GM21529 (cell line): ENCODE results near the gene RAB38.

Source experiments
- ATAC-seq: cut with Tn5 transposase; IDR thresholded peaks from one replicate; pipeline ENCODE4 v1.9.1; 2021; ENCODE audit not compliant: unreplicated experiment

Gene RAB38

DNA sequence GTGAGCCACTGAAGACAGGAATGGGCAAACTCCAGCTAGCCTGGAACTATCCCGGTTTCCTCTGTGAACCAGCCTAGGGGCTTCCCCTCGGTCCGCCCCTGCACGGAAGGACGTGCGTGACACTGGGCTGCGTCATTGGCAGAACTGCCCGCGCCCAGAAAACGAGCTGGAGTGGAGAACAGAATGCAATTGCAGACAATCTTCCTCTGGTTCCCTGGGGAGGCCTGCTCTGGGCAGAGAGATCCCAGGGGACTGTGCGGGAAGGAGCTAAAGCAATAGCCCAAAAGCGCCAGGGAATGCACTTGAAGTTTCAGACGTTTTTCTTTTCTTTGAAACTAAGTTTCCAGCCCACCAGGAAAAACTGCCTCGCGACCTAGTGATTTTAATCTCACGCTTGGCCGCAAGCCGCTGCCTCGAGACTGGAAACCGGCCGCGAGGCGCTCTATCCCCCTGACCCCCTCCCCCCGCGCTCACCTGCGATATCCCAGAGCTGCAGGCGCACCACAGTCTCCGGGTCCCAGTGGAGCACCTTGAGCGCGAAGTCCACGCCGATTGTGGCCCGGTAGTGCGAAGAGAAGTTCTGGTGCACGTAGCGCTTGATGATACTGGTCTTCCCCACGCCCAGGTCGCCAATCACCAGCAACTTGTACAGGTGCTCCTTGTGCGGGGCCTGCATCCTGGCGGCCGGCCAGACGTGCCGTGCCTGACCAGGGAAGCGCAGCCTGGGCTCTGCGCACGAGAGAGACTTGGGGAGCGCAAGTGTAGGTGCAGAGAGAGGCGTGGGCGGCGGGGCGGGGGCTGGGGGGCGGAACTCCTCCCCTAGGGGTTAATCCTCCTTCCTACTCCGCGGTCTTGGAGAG lies at the start of gene RAB38:
RAB38 (minus strand) TSS at position 735 of the 860 bp plus-strand sequence; CDS start at position 676, 59 bp downstream.
- ATAC-seq: peak; percentile 57

- ATAC-seq: no peak
Measured at GRCh38 chr11:88213406-88213805, 38.2 kb upstream of the RAB38 start.

DNA sequence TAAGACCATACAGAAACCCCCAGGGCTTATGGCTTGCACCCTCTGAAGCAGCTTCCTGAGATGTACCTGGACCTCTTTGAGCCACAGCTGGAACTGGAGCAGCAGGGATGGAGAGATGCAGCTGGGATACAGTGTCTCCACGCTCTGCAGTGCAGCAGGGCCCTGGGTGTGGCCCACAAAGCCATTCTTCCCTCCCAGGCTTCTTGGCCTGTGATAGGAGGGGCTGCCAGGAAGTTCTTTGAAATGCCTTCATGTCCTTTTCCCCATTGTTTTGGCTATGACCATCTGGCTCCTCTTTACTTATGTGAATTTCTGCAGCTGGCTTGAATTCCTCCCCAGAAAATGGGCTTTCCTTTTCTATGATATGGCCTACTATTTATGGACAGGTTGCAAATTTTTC lies 37.1 kb upstream of the RAB38 start:
- no peak for ATAC-seq

DNA sequence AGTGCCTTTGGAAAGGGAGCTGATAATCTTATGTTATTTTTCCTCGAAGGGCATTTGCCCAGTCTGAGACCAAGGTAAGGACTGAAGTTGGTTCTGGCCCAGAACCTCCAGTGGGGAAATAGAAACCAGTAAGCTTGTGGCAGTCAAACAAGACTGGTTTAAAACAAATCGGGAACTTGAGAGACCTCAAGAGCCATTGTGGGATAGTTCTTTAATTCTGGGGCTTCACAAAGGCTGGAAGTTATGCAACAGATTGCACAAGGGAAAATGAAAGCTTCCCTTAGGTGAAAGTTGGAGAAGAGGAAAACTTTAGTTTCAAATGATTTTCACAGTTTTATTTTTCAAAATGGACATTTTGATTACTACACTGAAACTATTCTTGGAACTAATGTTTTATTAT lies 33.5 kb upstream of the RAB38 start:
- no peak for ATAC-seq

GRCh38 chr11:88206751-88207150 lies 31.5 kb upstream of the RAB38 start:
- ATAC-seq: no peak

- no peak for ATAC-seq
Measured at GRCh38 chr11:88204353-88204752, 29.1 kb upstream of the RAB38 start.

DNA sequence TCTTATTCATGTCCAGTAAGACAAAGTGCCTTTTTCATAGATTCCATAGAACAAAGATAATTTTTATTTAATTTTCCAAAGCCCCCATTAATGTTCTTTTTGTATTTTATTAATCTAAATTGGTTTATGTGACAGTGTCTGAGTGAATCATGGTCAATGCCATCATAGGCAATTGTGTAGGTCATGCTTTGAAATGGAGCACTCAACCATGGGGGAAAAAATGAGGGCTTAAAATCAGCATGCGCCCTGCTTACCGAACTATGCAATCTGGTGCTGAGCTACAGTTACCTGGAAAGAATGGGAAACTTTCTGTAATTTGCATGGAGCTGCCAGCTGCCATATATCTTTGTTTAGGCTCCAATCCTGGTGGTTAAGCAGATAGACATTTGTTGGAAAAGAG lies 28.4 kb upstream of the RAB38 start:
- ATAC-seq: no peak

DNA sequence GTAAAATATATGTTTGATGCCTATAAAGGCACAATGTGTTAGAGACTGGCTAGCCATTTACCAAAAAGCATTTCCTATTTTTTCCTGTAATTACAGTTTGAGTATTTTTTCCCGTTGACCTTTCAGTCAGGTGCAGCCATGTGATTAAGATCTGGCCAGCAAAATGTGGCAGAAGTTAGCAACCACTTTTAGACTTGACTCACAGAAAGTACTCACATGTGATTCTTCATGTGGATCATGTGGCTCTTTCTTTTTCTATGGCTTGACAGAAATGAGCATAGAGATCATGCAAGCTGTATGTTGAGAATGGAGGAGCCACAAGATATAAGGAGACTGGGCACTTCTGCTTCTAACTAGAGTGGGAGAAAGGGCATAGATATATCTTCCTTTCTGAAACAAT lies 27.3 kb upstream of the RAB38 start:
- peak; percentile 48 for ATAC-seq

DNA sequence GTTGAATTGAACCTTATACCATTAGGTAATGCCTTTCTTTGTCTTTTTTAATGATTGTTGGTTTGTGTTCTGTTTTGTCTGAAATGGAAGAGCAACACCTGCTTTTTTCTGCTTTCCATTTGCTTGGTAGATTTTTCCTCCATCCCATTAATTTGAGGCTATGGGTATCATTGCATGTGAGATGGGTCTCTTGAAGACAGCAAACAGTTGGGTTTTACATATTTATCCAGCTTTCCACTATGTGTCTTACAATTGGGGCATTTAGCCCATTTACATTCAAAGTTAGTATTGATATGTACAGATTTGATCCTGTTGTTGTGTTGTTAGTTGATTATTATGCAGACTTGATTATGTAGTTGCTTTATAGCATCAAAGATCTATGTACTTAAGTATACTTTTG lies 21.1 kb upstream of the RAB38 start:
- ATAC-seq: no peak

DNA sequence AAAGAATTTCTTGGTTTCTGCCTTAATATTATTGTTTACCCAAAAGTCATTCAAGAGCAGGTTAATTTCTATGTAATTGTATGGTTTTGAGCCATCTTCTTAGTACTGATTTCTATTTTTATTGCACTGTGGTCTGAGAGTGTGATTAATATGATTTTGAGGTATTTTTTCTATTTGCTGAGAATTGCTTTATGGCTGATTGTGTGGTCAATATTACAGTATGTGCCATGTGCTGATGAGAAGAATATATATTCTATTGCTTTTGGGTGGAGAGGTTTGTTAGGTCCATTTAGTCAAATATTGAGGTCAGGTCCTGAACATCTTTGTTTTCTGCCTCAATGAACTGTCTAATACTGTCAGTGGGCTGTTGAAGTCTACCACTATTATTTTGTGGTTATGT lies 20.7 kb upstream of the RAB38 start:
- ATAC-seq: no peak

DNA sequence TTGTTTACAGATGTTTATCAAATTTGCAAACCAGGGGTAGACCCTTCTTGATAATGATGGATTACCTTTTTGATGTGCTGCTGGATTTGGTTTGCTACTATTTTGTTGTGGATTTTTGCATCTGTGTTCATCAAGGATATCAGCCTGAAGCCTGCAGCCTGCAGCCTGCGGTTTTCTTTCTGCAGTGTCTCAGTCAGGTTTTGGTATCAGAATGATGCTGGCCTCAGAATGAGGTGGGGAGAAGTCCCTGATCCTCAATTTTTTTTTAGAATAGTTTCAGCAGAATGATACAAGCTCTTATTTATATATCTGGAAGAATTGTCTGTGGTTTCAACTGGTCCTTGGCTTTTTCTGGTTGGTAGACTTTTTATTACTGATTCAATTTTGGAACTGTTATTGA lies 19.7 kb upstream of the RAB38 start:
- ATAC-seq: peak; percentile 87

GRCh38 chr11:88193278-88193677 lies 18.0 kb upstream of the RAB38 start:
- no peak for ATAC-seq

DNA sequence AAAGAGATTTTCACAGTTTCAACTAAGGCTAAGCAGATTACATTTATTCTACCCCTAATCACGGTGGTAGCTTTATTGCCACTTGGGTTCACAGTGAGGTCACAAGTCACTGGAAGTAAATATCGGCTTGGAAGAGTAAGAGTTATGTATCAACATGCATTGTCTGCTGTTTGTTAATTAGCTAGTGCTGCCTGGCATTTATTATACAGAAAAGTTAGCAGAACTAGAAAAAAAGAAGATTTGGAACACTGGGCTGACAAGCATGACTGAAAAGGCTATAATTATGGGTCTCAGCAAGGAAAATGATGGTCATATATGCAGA lies 13.7 kb upstream of the RAB38 start:
- ATAC-seq: no peak

GRCh38 chr11:88188251-88188931 lies 13.1 kb upstream of the RAB38 start:
- ATAC-seq: no peak

- no peak for ATAC-seq
Measured at GRCh38 chr11:88183233-88183632, 8.0 kb upstream of the RAB38 start.

GRCh38 chr11:88181776-88182175 lies 6.5 kb upstream of the RAB38 start:
- ATAC-seq: no peak

GRCh38 chr11:88179971-88180629 lies 4.9 kb upstream of the RAB38 start:
- ATAC-seq: peak; percentile 36

DNA sequence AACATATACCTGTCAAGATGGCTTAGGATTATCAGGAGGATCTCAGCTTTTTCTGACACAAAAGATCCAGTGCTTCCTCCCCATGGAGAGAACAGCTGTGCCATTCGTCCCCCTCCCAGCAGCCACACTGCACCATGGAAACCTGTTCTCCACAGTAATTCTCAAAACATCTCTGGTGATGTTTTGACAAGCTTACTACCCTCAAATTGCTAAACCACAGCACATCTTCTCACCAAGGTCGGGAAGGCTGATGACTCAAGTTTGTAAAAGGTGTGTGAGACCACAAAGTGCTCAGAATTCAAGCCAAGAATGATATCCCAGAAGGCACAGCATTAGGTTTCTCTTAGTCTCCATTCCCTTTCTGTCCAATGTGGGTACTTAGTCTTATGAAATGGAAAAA lies 3.9 kb upstream of the RAB38 start:
- ATAC-seq: peak; percentile 66

- no peak for ATAC-seq
Measured at GRCh38 chr11:88178191-88178590, 2.9 kb upstream of the RAB38 start.

DNA sequence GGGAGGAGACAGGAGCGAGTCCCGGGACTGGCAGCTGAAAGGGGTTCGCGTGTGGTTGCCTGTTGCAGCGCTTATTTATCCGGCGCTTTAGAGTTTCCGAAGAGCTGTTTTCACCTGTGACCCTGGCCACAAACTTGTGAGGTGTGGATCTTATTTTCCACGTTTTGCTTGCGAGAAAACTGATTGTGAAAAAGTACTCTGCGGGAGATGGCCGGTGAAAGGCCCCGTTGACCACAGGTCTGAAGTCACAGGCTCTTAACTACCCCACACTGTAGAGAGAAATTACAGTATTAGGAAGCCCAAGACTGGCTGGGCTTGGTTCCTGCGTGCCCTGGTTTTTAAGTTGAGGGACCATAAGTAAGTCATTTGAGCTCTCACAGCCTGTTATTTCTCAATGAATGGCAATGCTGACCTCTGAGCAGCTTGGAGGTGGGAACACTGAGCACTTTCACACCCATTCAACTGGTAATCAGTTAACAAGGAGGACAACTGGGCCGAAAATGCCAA lies 379 bp upstream of the RAB38 start:
- no peak for ATAC-seq

DNA sequence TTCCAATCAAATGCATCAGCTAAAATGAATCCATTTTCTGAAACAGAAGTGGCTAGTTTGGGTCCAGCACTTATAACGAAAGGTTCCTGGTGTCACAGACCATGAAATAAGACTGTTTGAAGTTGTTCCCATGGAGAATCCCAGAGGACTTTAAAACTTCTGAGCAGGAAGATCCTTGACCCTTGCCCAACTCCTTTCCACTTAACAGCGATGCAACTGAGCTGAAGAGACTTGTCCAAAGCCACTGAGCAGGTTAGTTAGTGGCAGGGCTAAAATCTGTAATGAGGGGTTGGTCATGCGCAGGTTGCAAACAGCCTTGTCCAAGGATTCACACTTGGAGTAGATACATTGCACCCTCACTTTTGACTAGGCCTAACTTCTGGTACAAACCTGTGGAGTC lies 1.3 kb downstream of the RAB38 start:
- no peak for ATAC-seq

GRCh38 chr11:88171982-88172381 lies 3.3 kb downstream of the RAB38 start:
- ATAC-seq: no peak
